WTC11 (cell line): ENCODE measurements around the gene STX5. TPM values are rescaled to one million over a fixed set of nuclear protein-coding genes. Genes with fewer than 3 reads are reported as not detected.

Source experiments
- ATAC-seq: fragments of 200-7000 bp; cut with Tn5 transposase; 2 replicates; pipeline ENCODE4 v1.10.0; 2021; ENCODE audit warnings: mild to moderate bottlenecking, moderate library complexity
- CTCF ChIA-PET: fragments of 300-600 bp; sonication (Branson Sonifier 250); formaldehyde crosslinking; loops from one replicate; lab custom pipeline; 2021; ENCODE audit warnings: antibody characterized with exemption; lab: Charles Lee
- POLR2A ChIA-PET: fragments of 350-600 bp; sonication (Branson Sonifier 250); formaldehyde crosslinking; loops from one replicate; lab custom pipeline; 2021; ENCODE audit warnings: antibody characterized with exemption; lab: Charles Lee
- DNase-seq: peaks from one replicate; pipeline ENCODE4 v3.0.0; 2021; ENCODE audit warnings: low spot score
- H3K27ac Mint-ChIP-seq: 2 replicates; pipeline ENCODE4 v1.8.0; 2021; ENCODE audit warnings: mixed read lengths
- H3K27me3 Mint-ChIP-seq: 2 replicates; pipeline ENCODE4 v1.8.0; 2021; ENCODE audit warnings: low read depth, mild to moderate bottlenecking, moderate library complexity, mixed read lengths
- H3K36me3 Mint-ChIP-seq: 2 replicates; pipeline ENCODE4 v1.8.0; 2021; ENCODE audit warnings: mixed read lengths
- H3K4me1 Mint-ChIP-seq: 2 replicates; pipeline ENCODE4 v1.8.0; 2022; ENCODE audit warnings: mixed read lengths
- H3K4me3 Mint-ChIP-seq: 2 replicates; pipeline ENCODE4 v1.8.0; 2021; ENCODE audit warnings: mild to moderate bottlenecking, moderate library complexity, mixed read lengths
- H3K9me3 Mint-ChIP-seq: 2 replicates; pipeline ENCODE4 v1.8.0; 2021; ENCODE audit warnings: mixed read lengths
- E2F1 ChIP-seq: sonication (generic); formaldehyde crosslinking; IDR thresholded peaks from 2 replicates; pipeline ENCODE4 v1.8.0; 2022; ENCODE audit warnings: mild to moderate bottlenecking, missing genetic modification reagents
- EMX1 ChIP-seq: fragments of 250-450 bp; sonication (Bioruptor Pico); IDR thresholded peaks from 2 replicates; pipeline ENCODE4 v1.8.0; 2021; ENCODE audit warnings: mild to moderate bottlenecking
- GABPB1 ChIP-seq: sonication (generic); formaldehyde crosslinking; IDR thresholded peaks from 2 replicates; pipeline ENCODE4 v1.8.1; 2023; ENCODE audit warnings: mild to moderate bottlenecking, missing genetic modification reagents
- GTF2I ChIP-seq: fragments of 250-450 bp; sonication (Bioruptor Pico); conservative IDR thresholded peaks from 2 replicates; pipeline ENCODE4 v1.4.0; 2021; ENCODE audit warnings: mild to moderate bottlenecking
- JUN ChIP-seq: sonication (generic); formaldehyde crosslinking; IDR thresholded peaks from 2 replicates; pipeline ENCODE4 v1.8.0; 2023; ENCODE audit warnings: mild to moderate bottlenecking, missing genetic modification reagents
- MYBL2 ChIP-seq: sonication (generic); formaldehyde crosslinking; IDR thresholded peaks from 2 replicates; pipeline ENCODE4 v1.8.1; 2023; ENCODE audit warnings: mild to moderate bottlenecking, moderate library complexity, missing genetic modification reagents
- NFATC4 ChIP-seq: fragments of 250-450 bp; sonication (Bioruptor Pico); IDR thresholded peaks from 2 replicates; pipeline ENCODE4 v1.9.0; 2021; ENCODE audit warnings: mild to moderate bottlenecking
- NR3C1 ChIP-seq: sonication (generic); formaldehyde crosslinking; conservative IDR thresholded peaks from 2 replicates; pipeline ENCODE4 v1.8.1; 2023; ENCODE audit warnings: low read depth, mild to moderate bottlenecking, missing genetic modification reagents
- TEAD1 ChIP-seq: sonication (generic); formaldehyde crosslinking; IDR thresholded peaks from 2 replicates; pipeline ENCODE4 v1.8.0; 2022; ENCODE audit warnings: mild to moderate bottlenecking, missing genetic modification reagents
- ZMAT4 ChIP-seq: fragments of 250-450 bp; sonication (Bioruptor Pico); IDR thresholded peaks from 2 replicates; pipeline ENCODE4 v1.9.0; 2021; ENCODE audit warnings: mild to moderate bottlenecking
- ZNF138 ChIP-seq: sonication (generic); formaldehyde crosslinking; conservative IDR thresholded peaks from 2 replicates; pipeline ENCODE4 v1.8.1; 2022; ENCODE audit warnings: mild to moderate bottlenecking, moderate library complexity, missing genetic modification reagents
- ZNF423 ChIP-seq: fragments of 250-450 bp; sonication (Bioruptor Pico); IDR thresholded peaks from 2 replicates; pipeline ENCODE4 v2.1.2; 2022; ENCODE audit warnings: mild to moderate bottlenecking, moderate library complexity
- ZNF425 ChIP-seq: fragments of 250-450 bp; sonication (Bioruptor Pico); conservative IDR thresholded peaks from 2 replicates; pipeline ENCODE4 v1.9.0; 2021; ENCODE audit warnings: mild to moderate bottlenecking
- total RNA-seq: library from RNA; stranded (reverse); gene quantifications from 3 replicates; pipeline ENCODE4 v1.2.3, GENCODE V29; 2021
- TF ChIP-seq, protein P1 (sequence below): fragments of 250-450 bp; sonication (Bioruptor Pico); IDR thresholded peaks from 2 replicates; pipeline ENCODE4 v1.9.0; 2021; ENCODE audit warnings: moderate library complexity, mild to moderate bottlenecking, inconsistent platforms, borderline replicate concordance
- TF ChIP-seq, protein P2 (sequence below): sonication (generic); formaldehyde crosslinking; IDR thresholded peaks from 2 replicates; pipeline ENCODE4 v1.8.0; 2023; ENCODE audit warnings: missing genetic modification reagents
- TF ChIP-seq, protein P3 (sequence below): sonication (generic); formaldehyde crosslinking; IDR thresholded peaks from 2 replicates; pipeline ENCODE4 v1.8.1; 2023; ENCODE audit warnings: mild to moderate bottlenecking, missing genetic modification reagents

The STX5 gene
- total RNA-seq, 1 experiment from 2014 or later, result 30.2 TPM

DNA sequence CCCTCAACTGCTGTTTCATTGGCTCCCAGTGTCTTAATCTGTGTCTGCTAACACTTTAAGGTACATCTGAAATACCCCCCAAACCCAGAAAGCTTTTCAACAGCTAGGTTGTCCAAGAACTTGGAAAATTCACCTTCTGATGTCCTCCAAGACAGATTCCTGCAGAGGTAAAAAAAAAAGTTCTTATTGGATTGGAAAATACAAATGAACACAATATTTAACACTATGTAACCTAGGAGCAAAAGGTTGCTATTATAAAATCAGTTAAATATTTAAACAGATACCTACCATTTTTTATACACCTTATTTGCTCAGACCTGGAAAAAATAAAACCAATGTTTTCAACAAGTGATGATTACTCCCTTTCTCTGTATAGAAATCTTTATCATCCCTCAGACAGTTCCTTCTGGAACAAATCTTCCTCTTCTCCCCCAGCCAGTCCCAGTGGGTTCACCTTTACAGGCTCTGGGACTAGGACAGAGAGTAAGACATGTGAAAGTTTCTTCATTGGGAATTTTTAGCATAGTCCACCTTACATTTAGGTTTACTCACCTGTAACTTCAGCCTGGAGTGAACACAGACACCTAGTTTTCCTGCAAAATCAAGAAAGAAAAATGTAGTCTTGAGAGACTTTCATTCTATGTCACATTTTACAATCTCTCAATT lies 20.8 kb upstream of the STX5 start:
- POLR2A ChIA-PET, result interaction anchor here (0.6 to 5.4 kb wide), 5 partner anchors 9 to 149 kb away, joined by 3 to 83 read pairs (median 11); partner anchors contain the start of genes SLC3A2 and WDR74
- CTCF ChIA-PET, result interaction anchor here (1.5 kb wide), 1 partner anchor 32 kb away, joined by 5 read pairs; no protein-coding TSS in a partner anchor
- DNase-seq (no peak), ATAC-seq (no peak)
- TF ChIP-seq, protein P1, sequence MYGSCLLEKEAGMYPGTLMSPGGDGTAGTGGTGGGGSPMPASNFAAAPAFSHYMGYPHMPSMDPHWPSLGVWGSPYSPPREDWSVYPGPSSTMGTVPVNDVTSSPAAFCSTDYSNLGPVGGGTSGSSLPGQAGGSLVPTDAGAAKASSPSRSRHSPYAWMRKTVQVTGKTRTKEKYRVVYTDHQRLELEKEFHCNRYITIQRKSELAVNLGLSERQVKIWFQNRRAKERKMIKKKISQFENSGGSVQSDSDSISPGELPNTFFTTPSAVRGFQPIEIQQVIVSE, result no peak
- TF ChIP-seq ZNF425 (CRISPR knock-in tag) (peak; percentile 36; the same call in 1 of the 2 replicates), E2F1 (CRISPR knock-in tag) (no peak)
- peak overlapping the region; percentile 95 for H3K27ac Mint-ChIP-seq
- 0 out of 2 replicates have a peak, but pooled peaks cover 4% of the 10 kb centered on the region for H3K27me3 Mint-ChIP-seq
- peaks cover 7% of the 10 kb centered on the region for H3K9me3 Mint-ChIP-seq
- H3K4me3 Mint-ChIP-seq, result peak overlapping the region; percentile 99
- H3K36me3 Mint-ChIP-seq, result peaks cover 53% of the 10 kb centered on the region
- H3K4me1 Mint-ChIP-seq, result peaks cover 34% of the 10 kb centered on the region

DNA sequence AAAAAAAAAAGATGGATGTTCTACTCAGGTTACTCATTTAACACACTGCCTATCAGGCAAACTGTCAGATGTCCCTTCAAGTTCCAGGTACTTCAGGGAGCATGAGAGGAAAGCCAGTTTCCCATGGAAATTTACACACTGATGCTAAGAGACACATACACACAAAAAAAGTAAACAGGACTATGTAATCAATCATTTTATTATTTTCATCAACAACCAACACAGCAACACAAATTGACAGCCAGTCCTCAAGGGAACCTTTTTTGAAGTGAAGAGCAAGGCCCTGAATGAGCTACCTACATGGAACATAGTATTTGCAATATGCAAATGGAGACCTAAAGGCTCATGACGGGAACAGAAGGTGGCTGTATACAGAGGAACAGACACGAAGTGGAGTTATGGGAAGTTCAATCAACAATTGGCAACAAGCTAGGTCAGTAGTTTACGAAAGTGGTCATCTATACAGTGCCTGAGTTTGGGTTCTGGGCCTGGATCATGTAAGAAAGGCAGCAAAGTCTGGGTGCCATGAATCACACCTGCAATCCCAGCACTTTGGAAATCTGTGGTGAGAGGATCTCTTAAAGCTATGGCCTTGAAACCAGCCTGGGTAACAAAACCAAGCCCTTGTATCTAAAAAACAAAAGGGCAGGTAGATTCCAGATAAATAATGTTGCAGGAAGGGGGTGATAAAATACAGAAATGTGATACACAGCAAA lies 20.1 kb upstream of the STX5 start:
- Mint-ChIP-seq H3K4me3 (peak overlapping the region; percentile 99), H3K9me3 (peaks cover 11% of the 10 kb centered on the region), H3K27ac (peak overlapping the region; percentile 94), H3K27me3 (0 out of 2 replicates have a peak, but pooled peaks cover 4% of the 10 kb centered on the region), H3K4me1 (peaks cover 29% of the 10 kb centered on the region), H3K36me3 (peaks cover 53% of the 10 kb centered on the region)
- TF ChIP-seq ZNF423, result no peak
- TF ChIP-seq ZNF425 (CRISPR knock-in tag), result peak; percentile 65; the same call in 1 of the 2 replicates
- no peak for ATAC-seq
- DNase-seq, result no peak
- POLR2A ChIA-PET, result interaction anchor here (0.5 to 5.4 kb wide), 8 partner anchors 9 to 149 kb away, joined by 3 to 83 read pairs (median 4); partner anchors contain the start of genes SLC3A2, STX5 and WDR74
- CTCF ChIA-PET, result interaction anchor here (1.5 to 2.9 kb wide), 2 partner anchors 32 to 65 kb away, joined by 5 to 11 read pairs; partner anchors contain the start of gene TMEM179B

DNA sequence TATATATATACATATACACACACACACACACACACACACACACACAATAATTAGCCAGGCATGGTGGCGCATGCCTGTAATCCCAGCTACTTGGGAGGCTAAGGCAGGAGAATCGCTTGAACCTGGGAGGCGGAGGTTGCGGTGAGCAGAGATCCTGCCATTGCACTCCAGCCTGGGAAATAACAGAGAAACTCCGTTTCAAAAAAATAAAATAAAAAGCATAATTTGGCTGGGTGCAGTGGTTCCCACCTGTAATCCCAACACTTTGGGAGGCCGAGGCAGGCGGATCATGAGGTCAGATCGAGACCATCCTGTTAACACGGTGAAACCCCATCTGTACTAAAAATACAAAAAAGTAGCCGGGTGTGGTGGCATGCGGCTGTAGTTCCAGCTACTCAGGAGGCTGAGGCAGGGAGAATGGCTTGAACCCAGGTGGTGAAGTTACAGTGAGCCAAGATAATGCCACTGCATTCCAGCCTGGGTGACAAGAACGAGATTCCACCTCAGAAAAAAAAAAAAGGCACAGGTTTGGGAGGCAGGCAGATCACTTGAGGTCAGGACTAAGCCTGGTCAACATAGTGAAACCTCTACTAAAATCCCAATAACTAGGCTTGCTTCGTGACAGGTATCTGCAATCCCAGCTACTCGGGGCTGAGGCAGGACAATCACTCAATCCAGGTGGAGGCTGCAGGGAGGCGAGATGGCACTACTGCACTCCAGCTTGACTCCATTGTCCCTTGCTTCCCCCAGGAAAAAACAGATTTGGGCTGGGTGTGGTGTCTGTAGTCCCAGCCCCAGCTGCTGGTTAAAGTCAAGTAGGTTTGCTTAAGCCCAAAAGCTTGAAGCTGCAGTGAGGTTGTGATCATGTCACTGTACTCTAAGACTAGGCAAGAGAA lies 19.3 kb upstream of the STX5 start:
- POLR2A ChIA-PET, result interaction anchor here (0.5 to 5.4 kb wide), 11 partner anchors 10 to 250 kb away, joined by 3 to 83 read pairs (median 4); partner anchors contain the start of genes SLC3A2, STX5 and WDR74
- CTCF ChIA-PET, result interaction anchor here (1.0 to 2.9 kb wide), 5 partner anchors 10 to 169 kb away, joined by 3 to 11 read pairs (median 5); partner anchors contain the start of gene TMEM179B
- Mint-ChIP-seq H3K4me3 (peak overlapping the region; percentile 99), H3K4me1 (peaks cover 29% of the 10 kb centered on the region), H3K27me3 (0 out of 2 replicates have a peak, but pooled peaks cover 4% of the 10 kb centered on the region), H3K27ac (peak overlapping the region; percentile 94), H3K9me3 (peaks cover 14% of the 10 kb centered on the region), H3K36me3 (peaks cover 56% of the 10 kb centered on the region)
- ATAC-seq (peak; percentile 31), DNase-seq (no peak)
- TF ChIP-seq, protein P2, sequence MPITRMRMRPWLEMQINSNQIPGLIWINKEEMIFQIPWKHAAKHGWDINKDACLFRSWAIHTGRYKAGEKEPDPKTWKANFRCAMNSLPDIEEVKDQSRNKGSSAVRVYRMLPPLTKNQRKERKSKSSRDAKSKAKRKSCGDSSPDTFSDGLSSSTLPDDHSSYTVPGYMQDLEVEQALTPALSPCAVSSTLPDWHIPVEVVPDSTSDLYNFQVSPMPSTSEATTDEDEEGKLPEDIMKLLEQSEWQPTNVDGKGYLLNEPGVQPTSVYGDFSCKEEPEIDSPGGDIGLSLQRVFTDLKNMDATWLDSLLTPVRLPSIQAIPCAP (CRISPR knock-in tag), result no peak
- TF ChIP-seq GTF2I (CRISPR knock-in tag) (no peak), MYBL2 (peak; percentile 56; the same call in 1 of the 2 replicates), TEAD1 (CRISPR knock-in tag) (peak; percentile 52; the same call in 1 of the 2 replicates), EMX1 (CRISPR knock-in tag) (peak; percentile 99), NR3C1 (CRISPR knock-in tag) (no peak), ZMAT4 (no peak), ZNF138 (CRISPR knock-in tag) (no peak; the same call in 1 of the 2 replicates), JUN (CRISPR knock-in tag) (peak; percentile 12; the same call in 1 of the 2 replicates), NFATC4 (peak; percentile 98), GABPB1 (CRISPR knock-in tag) (no peak)
- TF ChIP-seq, protein P3, sequence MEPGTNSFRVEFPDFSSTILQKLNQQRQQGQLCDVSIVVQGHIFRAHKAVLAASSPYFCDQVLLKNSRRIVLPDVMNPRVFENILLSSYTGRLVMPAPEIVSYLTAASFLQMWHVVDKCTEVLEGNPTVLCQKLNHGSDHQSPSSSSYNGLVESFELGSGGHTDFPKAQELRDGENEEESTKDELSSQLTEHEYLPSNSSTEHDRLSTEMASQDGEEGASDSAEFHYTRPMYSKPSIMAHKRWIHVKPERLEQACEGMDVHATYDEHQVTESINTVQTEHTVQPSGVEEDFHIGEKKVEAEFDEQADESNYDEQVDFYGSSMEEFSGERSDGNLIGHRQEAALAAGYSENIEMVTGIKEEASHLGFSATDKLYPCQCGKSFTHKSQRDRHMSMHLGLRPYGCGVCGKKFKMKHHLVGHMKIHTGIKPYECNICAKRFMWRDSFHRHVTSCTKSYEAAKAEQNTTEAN, result no peak
